T-cell (primary cell): Measurements from ENCODE around the gene USH1C. TPM values are rescaled to one million over a fixed set of nuclear protein-coding genes. Genes with fewer than 3 reads are reported as not detected.

Experiments
- ATAC-seq, 4 experiments: fragments of 200-7000 bp in 3 of 4; fragments of 150-1000 bp in 1 of 4; cut with Tn5 transposase; replicated peaks in 1 of 4; 1 replicate in 3 of 4; 2 replicates in 1 of 4; pipeline ENCODE4 v1.10.0; 2021; ENCODE audit warnings: moderate library complexity in 3 of 4, mild to moderate bottlenecking in 2 of 4, moderate number of reproducible peaks in 1 of 4
- CTCF ChIA-PET, 2 donors: fragments of 300-600 bp; sonication (Branson Sonifier 250); formaldehyde crosslinking; loops; one replicate each; lab custom pipeline; 2022; ENCODE audit warnings: antibody characterized with exemption in 2 of 2; lab: Charles Lee
- POLR2A ChIA-PET, 2 donors: fragments of 300-600 bp; sonication (Branson Sonifier 250); formaldehyde crosslinking; loops; one replicate each; lab custom pipeline; 2022; ENCODE audit warnings: antibody characterized with exemption in 2 of 2; lab: Charles Lee
- DNase-seq, 35 experiments: peaks; one replicate each; pipeline versions ENCODE4 v3.0.0 to v3.0.0-alpha.2; 2013 to 2023
- H3K27ac ChIP-seq: one replicate; pipeline ENCODE4 v1.5.1; 2013; ENCODE audit warnings: low read length
- H3K27me3 ChIP-seq, 2 experiments: replicated peaks in 1 of 2; 1 replicate in 1 of 2; 2 replicates in 1 of 2; pipeline versions ENCODE4 v1.6.1 to v1.7.0; 2013; ENCODE audit warnings: low read length in 1 of 2, mixed read lengths in 1 of 2; ENCODE audit not compliant: control insufficient read depth in 2 of 2, insufficient read depth in 2 of 2; ENCODE audit errors: extremely low read depth in 1 of 2
- H3K36me3 ChIP-seq, 2 donors: 1 replicate in 1 of 2; 2 replicates in 1 of 2; pipeline versions ENCODE4 v1.6.1 to v1.7.0; 2013; ENCODE audit warnings: low read length in 1 of 2; ENCODE audit not compliant: control insufficient read depth in 2 of 2, insufficient read depth in 1 of 2; ENCODE audit errors: extremely low read depth in 1 of 2
- H3K4me1 ChIP-seq, 2 experiments: 1 replicate in 1 of 2; 2 replicates in 1 of 2; pipeline versions ENCODE4 v1.6.1 to v1.7.0; 2013; ENCODE audit warnings: low read length in 2 of 2, mixed read lengths in 1 of 2; ENCODE audit not compliant: insufficient read depth in 2 of 2, control insufficient read depth in 1 of 2; ENCODE audit errors: extremely low read depth in 1 of 2
- H3K4me3 ChIP-seq, 2 donors: 1 replicate in 1 of 2; 2 replicates in 1 of 2; pipeline versions ENCODE4 v1.5.1 to v1.7.0; 2013; ENCODE audit warnings: mild to moderate bottlenecking in 2 of 2, low read length in 1 of 2, moderate library complexity in 1 of 2; ENCODE audit not compliant: control insufficient read depth in 1 of 2; ENCODE audit errors: extremely low read depth in 1 of 2
- H3K9me3 ChIP-seq: 2 replicates; pipeline ENCODE4 v1.7.0; 2013
- H3K27ac Mint-ChIP-seq, 2 donors: one replicate each; pipeline ENCODE4 v1.8.0; 2020 to 2021; ENCODE audit warnings: mild to moderate bottlenecking in 2 of 2, mixed read lengths in 2 of 2
- H3K27me3 Mint-ChIP-seq, 2 donors: one replicate each; pipeline ENCODE4 v1.8.0; 2021 to 2022; ENCODE audit warnings: mixed read lengths in 2 of 2
- H3K36me3 Mint-ChIP-seq: one replicate; pipeline ENCODE4 v1.8.0; 2021; ENCODE audit warnings: mixed read lengths
- H3K4me1 Mint-ChIP-seq, 3 donors: one replicate each; pipeline ENCODE4 v1.8.0; 2020 to 2022; ENCODE audit warnings: mixed read lengths in 3 of 3, mild to moderate bottlenecking in 1 of 3
- H3K4me3 Mint-ChIP-seq, 3 donors: one replicate each; pipeline ENCODE4 v1.8.0; 2020 to 2022; ENCODE audit warnings: mild to moderate bottlenecking in 3 of 3, mixed read lengths in 3 of 3, moderate library complexity in 3 of 3
- H3K9me3 Mint-ChIP-seq, 3 donors: one replicate each; pipeline ENCODE4 v1.8.0; 2020 to 2022; ENCODE audit warnings: mixed read lengths in 3 of 3
- WGBS: methylation state at CpG from one replicate; pipeline ENCODE4 v1.1.5; 2013; ENCODE audit warnings: missing lambda C conversion rate; ENCODE audit not compliant: insufficient coverage; 5-methylcytosine and 5-hydroxymethylcytosine counted together
- total RNA-seq, 35 experiments: library from RNA in 6 of 35; stranded (reverse) in 6 of 35; fragments of 120-200 nt in 1 of 35; gene quantifications; one replicate each; pipeline versions ENCODE4 v1.2.1 to v1.2.4 and lab custom pipeline; 2013 to 2026

The USH1C gene
- not detected for total RNA-seq
- not detected for total RNA-seq (2013)
- 0 to 0.09 (median 0) reads per million in 29 experiments for total RNA-seq (lab: John Stamatoyannopoulos, UW)

GRCh38 chr11:17544181-17544622, at the start of gene USH1C:
TSS of gene USH1C (minus strand) at chr11:17544416. CDS start at chr11:17544307, 109 bp downstream.
- H3K27me3 Mint-ChIP-seq = peaks cover 41 to 46% of the 10 kb centered on the region in 2 donors
- peak in 3 of 4 experiments; percentile 28 to 74 (median 35) for ATAC-seq
- peaks cover 0 to 52% of the 10 kb centered on the region in 2 experiments for H3K27me3 ChIP-seq
- H3K4me3 Mint-ChIP-seq = peak within 1 kb of the TSS in 1 of 3 donors; percentile 44
- H3K9me3 ChIP-seq = no peaks in the 10 kb centered on the region
- no peaks in the 10 kb centered on the region for H3K9me3 Mint-ChIP-seq
- peak within 1 kb of the TSS in 1 of 2 donors; percentile 12 for H3K4me3 ChIP-seq
- ChIA-PET CTCF (interaction anchor here in 1 of 2 donors (0.6 kb wide), 1 partner anchor 26 kb away, joined by 3 read pairs; no protein-coding TSS in a partner anchor), POLR2A (interaction anchor here in 1 of 2 donors (0.7 kb wide), 1 partner anchor 9 kb away, joined by 4 read pairs; no protein-coding TSS in a partner anchor)
- peak in 4 of 35 experiments; percentile 3 to 8 (median 5) for DNase-seq
- H3K27ac Mint-ChIP-seq = no peak within 1 kb of the TSS
- WGBS = 14% methylated on average over 30 of the region's 32 CpGs
- H3K36me3 ChIP-seq = no peaks in the 10 kb centered on the region
- no peaks in the 10 kb centered on the region for H3K36me3 Mint-ChIP-seq
- no peak within 1 kb of the TSS for H3K27ac ChIP-seq
- H3K4me1 Mint-ChIP-seq = peaks cover 3 to 6% (median 4%) of the 10 kb centered on the region in 3 donors
- peaks cover 0 to 5% of the 10 kb centered on the region in 2 experiments for H3K4me1 ChIP-seq

GRCh38 chr11:17593466-17594245, 49.4 kb upstream of the USH1C start:
- Mint-ChIP-seq H3K9me3 (peaks cover 0 to 3% (median 0%) of the 10 kb centered on the region in 3 donors), H3K27me3 (peaks cover 4 to 8% of the 10 kb centered on the region in 2 donors), H3K36me3 (no peaks in the 10 kb centered on the region), H3K27ac (no peak overlapping the region), H3K4me3 (no peak overlapping the region), H3K4me1 (no peaks in the 10 kb centered on the region)
- Histone ChIP-seq H3K4me1 (no peaks in the 10 kb centered on the region), H3K27me3 (peaks cover 0 to 32% of the 10 kb centered on the region in 2 experiments), H3K4me3 (no peak overlapping the region), H3K36me3 (no peaks in the 10 kb centered on the region), H3K27ac (no peak overlapping the region), H3K9me3 (no peaks in the 10 kb centered on the region)
- ATAC-seq (peak in 1 of 4 experiments; percentile 13), DNase-seq (peak in 1 of 35 experiments; percentile 23)
- CTCF ChIA-PET = no interaction called here
- POLR2A ChIA-PET = no interaction called here
- WGBS = 57% methylated on average over 7 of the region's 9 CpGs

- Histone ChIP-seq H3K4me1 (no peaks in the 10 kb centered on the region), H3K27ac (no peak overlapping the region), H3K9me3 (no peaks in the 10 kb centered on the region), H3K27me3 (peaks cover 0 to 35% of the 10 kb centered on the region in 2 experiments), H3K36me3 (no peaks in the 10 kb centered on the region), H3K4me3 (no peak overlapping the region)
- Mint-ChIP-seq H3K36me3 (no peaks in the 10 kb centered on the region), H3K4me3 (no peak overlapping the region), H3K9me3 (peaks cover 0 to 3% (median 0%) of the 10 kb centered on the region in 3 donors), H3K27me3 (peaks cover 7% of the 10 kb centered on the region in 2 donors), H3K27ac (no peak overlapping the region), H3K4me1 (no peaks in the 10 kb centered on the region)
- no peak for ATAC-seq
- WGBS = 93% methylated on average over 10 of the region's 11 CpGs
- DNase-seq = peak in 1 of 35 experiments; percentile 19
- POLR2A ChIA-PET = no interaction called here
- CTCF ChIA-PET = no interaction called here
These were observed 47.1 kb upstream of the USH1C start for GRCh38 chr11:17591293-17591692.

- Histone ChIP-seq H3K27me3 (peaks cover 0 to 29% of the 10 kb centered on the region in 2 experiments), H3K4me3 (no peak overlapping the region), H3K9me3 (no peaks in the 10 kb centered on the region), H3K36me3 (no peaks in the 10 kb centered on the region), H3K27ac (no peak overlapping the region), H3K4me1 (no peaks in the 10 kb centered on the region)
- 88% methylated on average over 7 of the region's 7 CpGs for WGBS
- ATAC-seq = no peak
- H3K36me3 Mint-ChIP-seq = no peaks in the 10 kb centered on the region
- POLR2A ChIA-PET = no interaction called here
- no peaks in the 10 kb centered on the region for H3K4me1 Mint-ChIP-seq
- CTCF ChIA-PET = no interaction called here
- no peak for DNase-seq
- peaks cover 7% of the 10 kb centered on the region in 2 donors for H3K27me3 Mint-ChIP-seq
- peaks cover 0 to 3% (median 0%) of the 10 kb centered on the region in 3 donors for H3K9me3 Mint-ChIP-seq
- no peak overlapping the region for H3K27ac Mint-ChIP-seq
- H3K4me3 Mint-ChIP-seq = no peak overlapping the region
These were observed 46.2 kb upstream of the USH1C start for GRCh38 chr11:17590463-17590862.

- no peak overlapping the region for H3K4me3 ChIP-seq
- H3K9me3 ChIP-seq = no peaks in the 10 kb centered on the region
- peaks cover 0 to 21% of the 10 kb centered on the region in 2 experiments for H3K27me3 ChIP-seq
- no peak overlapping the region for H3K4me3 Mint-ChIP-seq
- no peaks in the 10 kb centered on the region for H3K9me3 Mint-ChIP-seq
- H3K36me3 ChIP-seq = no peaks in the 10 kb centered on the region
- peaks cover 7 to 11% of the 10 kb centered on the region in 2 donors for H3K27me3 Mint-ChIP-seq
- H3K27ac Mint-ChIP-seq = no peak overlapping the region
- H3K4me1 ChIP-seq = no peaks in the 10 kb centered on the region
- 80% methylated on average over 3 of the region's 4 CpGs for WGBS
- CTCF ChIA-PET = interaction anchor here in 1 of 2 donors (0.7 kb wide), 1 partner anchor 803 kb away, joined by 3 read pairs; no protein-coding TSS in a partner anchor
- DNase-seq (peak in 1 of 35 experiments; percentile 2), ATAC-seq (no peak)
- no peak overlapping the region for H3K27ac ChIP-seq
- POLR2A ChIA-PET = no interaction called here
- H3K4me1 Mint-ChIP-seq = no peaks in the 10 kb centered on the region
- H3K36me3 Mint-ChIP-seq = no peaks in the 10 kb centered on the region
These were observed 44.5 kb upstream of the USH1C start for GRCh38 chr11:17588721-17589120.

GRCh38 chr11:17588166-17588565, 44.0 kb upstream of the USH1C start:
- H3K27me3 Mint-ChIP-seq = peaks cover 7 to 11% of the 10 kb centered on the region in 2 donors
- CTCF ChIA-PET = interaction anchor here (0.6 to 1.5 kb wide), 3 partner anchors 11 to 802 kb away, joined by 3 to 5 read pairs (median 4); no protein-coding TSS in a partner anchor

More at GRCh38 chr11:17588166-17588565, 44.0 kb upstream of the USH1C start:
- no peak overlapping the region for H3K4me3 ChIP-seq
- H3K4me1 ChIP-seq = no peaks in the 10 kb centered on the region
- H3K36me3 ChIP-seq = no peaks in the 10 kb centered on the region
- H3K27ac ChIP-seq = no peak overlapping the region
- POLR2A ChIA-PET = no interaction called here
- ATAC-seq (no peak), DNase-seq (peak in 1 of 35 experiments; percentile 5)
- 81% methylated on average over 8 of the region's 8 CpGs for WGBS
- H3K27me3 ChIP-seq = peaks cover 0 to 15% of the 10 kb centered on the region in 2 experiments
- H3K9me3 ChIP-seq = no peaks in the 10 kb centered on the region
- Mint-ChIP-seq H3K4me3 (no peak overlapping the region), H3K9me3 (no peaks in the 10 kb centered on the region), H3K4me1 (no peaks in the 10 kb centered on the region), H3K27ac (no peak overlapping the region), H3K36me3 (no peaks in the 10 kb centered on the region)
